Measurements from ENCODE around the gene MESD. TPM values are rescaled to one million over a fixed set of nuclear protein-coding genes. Genes with fewer than 3 reads are reported as not detected.

Gene MESD
- polyA plus RNA-seq, 1 donor from 2014 or later: 16.3 TPM

DNA sequence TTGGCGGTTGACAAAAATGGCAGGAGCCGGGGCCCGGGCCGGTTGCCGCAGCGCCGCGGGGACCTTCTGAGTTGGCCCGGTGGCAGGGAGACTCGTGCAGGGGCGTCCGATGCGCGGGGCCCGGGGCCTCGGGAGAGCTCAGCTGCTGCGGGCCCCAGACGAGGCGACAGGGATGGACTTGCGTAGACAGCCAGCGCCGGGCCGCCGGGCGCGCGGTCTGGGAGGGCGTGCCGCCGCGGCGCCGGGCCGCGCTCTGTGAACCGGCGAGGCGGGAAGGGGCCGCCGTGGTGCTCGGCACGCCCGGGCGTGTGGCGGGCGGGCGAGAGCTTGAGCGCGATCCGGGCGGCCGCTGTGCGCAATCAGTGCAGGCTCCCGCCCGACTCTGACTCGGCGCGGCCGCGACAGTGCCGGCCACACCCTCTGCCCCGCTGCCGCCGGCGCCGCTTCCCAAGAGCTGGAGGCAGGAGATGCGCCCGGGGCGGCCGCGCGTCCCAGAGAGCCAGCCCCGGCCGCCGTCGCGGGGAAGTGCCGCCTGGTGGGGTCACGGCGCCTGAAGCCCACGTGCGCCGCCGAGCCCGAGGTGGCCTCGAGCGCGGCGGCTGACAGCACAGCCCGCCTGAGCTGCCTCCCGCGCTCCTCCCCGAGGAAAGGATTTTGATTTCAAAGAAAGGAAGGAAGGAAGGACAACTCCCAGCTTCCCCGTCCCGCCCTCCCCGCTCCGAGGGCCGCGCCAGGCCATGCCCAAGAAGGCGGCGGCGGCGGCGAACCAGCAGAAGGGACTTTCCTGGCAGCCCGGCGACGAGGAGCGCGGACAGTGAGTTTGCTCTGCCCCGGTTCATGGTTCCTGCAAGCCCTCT is 11.8 kb upstream of the MESD start:
- TF ChIP-seq EP300 (conservative IDR thresholded peaks at IDR 0.05; ENCODE audit: poor library complexity, severe bottlenecking): no peak
- TF ChIP-seq MXI1 (conservative IDR thresholded peaks at IDR 0.05; ENCODE audit: poor library complexity, severe bottlenecking): peak; percentile 86
- no peaks in the 10 kb centered on the region for H3K9me2 ChIP-seq (ENCODE audit: insufficient read depth, low read length)
- H3K27ac ChIP-seq (ENCODE audit: low read length): peak overlapping the region; percentile 84
- peak overlapping the region; percentile 65 for H2AFZ ChIP-seq (ENCODE audit: low read depth, low read length)
- peak overlapping the region; percentile 90 for H3K9ac ChIP-seq (ENCODE audit: low read length)
- H3K36me3 ChIP-seq (ENCODE audit: insufficient read depth, low read length): no peaks in the 10 kb centered on the region
- no peaks in the 10 kb centered on the region for H3K27me3 ChIP-seq (ENCODE audit: insufficient read depth, low read depth, low read length)
- H3K4me2 ChIP-seq (ENCODE audit: low read length): peak overlapping the region; percentile 25
- no peaks in the 10 kb centered on the region for H3F3A ChIP-seq (ENCODE audit: insufficient read depth, low read length, poor library complexity, severe bottlenecking)
- no peaks in the 10 kb centered on the region for H4K20me1 ChIP-seq (ENCODE audit: insufficient read depth)
- H3K4me3 ChIP-seq (ENCODE audit: low read length): peak overlapping the region; percentile 92
- no peaks in the 10 kb centered on the region for H3K9me3 ChIP-seq (ENCODE audit: low read length)
- H3K79me2 ChIP-seq (replicated peaks; ENCODE audit: insufficient read depth, low read length): peaks cover 23% of the 10 kb centered on the region

DNA sequence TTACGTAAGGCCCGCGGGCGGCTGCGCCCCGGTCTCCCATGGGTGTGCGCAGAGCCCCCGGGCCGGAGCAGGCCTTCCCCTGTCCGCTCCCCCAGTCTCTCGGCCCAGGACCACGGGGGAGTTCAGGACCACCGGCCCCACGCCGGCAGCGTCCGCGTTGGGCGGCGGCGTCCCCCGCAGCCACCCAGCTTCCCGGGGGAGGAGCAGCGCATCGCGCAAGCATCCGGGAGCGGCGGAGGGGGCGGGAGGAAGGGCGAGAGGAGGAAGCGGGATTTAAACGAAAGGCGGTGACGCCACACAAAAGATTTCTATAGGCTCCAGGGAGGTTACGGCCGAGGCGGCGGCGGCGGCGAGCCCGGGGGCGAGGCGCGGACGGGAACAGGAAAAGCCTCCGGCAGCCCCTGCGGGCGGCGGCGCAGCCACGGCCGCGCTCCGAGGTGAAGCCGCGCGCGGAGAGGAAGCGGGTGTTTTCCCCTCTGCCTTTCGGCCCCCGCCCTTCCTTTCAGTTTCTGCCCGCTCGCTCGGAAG is 11.1 kb upstream of the MESD start, which contains the start of gene TLNRD1:
Gene TLNRD1 (plus strand): TSS at position 300 of the 528 bp plus-strand sequence. CDS start 1,349 bp downstream, outside the sequence.
- Histone ChIP-seq H3K9ac (ENCODE audit: low read length) (peak within 1 kb of the TSS; percentile 90), H3K79me2 (replicated peaks; ENCODE audit: insufficient read depth, low read length) (peaks cover 23% of the 10 kb centered on the region), H3K36me3 (ENCODE audit: insufficient read depth, low read length) (no peaks in the 10 kb centered on the region), H3F3A (ENCODE audit: insufficient read depth, low read length, poor library complexity, severe bottlenecking) (no peaks in the 10 kb centered on the region), H4K20me1 (ENCODE audit: insufficient read depth) (no peaks in the 10 kb centered on the region), H3K9me2 (ENCODE audit: insufficient read depth, low read length) (no peaks in the 10 kb centered on the region), H3K4me3 (ENCODE audit: low read length) (peak within 1 kb of the TSS; percentile 92), H3K27ac (ENCODE audit: low read length) (peak within 1 kb of the TSS; percentile 84), H3K9me3 (ENCODE audit: low read length) (no peaks in the 10 kb centered on the region), H3K27me3 (ENCODE audit: insufficient read depth, low read depth, low read length) (no peaks in the 10 kb centered on the region), H2AFZ (ENCODE audit: low read depth, low read length) (peak within 1 kb of the TSS; percentile 96), H3K4me2 (ENCODE audit: low read length) (peak within 1 kb of the TSS; percentile 78)
- TF ChIP-seq EP300 (conservative IDR thresholded peaks at IDR 0.05; ENCODE audit: poor library complexity, severe bottlenecking): no peak
- no peak for TF ChIP-seq SMC3 (conservative IDR thresholded peaks at IDR 0.05; ENCODE audit: poor library complexity)
- peak; percentile 50 for TF ChIP-seq TAF1 (IDR thresholded peaks at IDR 0.05; ENCODE audit: low read depth)
- no peak for TF ChIP-seq MXI1 (conservative IDR thresholded peaks at IDR 0.05; ENCODE audit: poor library complexity, severe bottlenecking)
- TF ChIP-seq, protein P1, sequence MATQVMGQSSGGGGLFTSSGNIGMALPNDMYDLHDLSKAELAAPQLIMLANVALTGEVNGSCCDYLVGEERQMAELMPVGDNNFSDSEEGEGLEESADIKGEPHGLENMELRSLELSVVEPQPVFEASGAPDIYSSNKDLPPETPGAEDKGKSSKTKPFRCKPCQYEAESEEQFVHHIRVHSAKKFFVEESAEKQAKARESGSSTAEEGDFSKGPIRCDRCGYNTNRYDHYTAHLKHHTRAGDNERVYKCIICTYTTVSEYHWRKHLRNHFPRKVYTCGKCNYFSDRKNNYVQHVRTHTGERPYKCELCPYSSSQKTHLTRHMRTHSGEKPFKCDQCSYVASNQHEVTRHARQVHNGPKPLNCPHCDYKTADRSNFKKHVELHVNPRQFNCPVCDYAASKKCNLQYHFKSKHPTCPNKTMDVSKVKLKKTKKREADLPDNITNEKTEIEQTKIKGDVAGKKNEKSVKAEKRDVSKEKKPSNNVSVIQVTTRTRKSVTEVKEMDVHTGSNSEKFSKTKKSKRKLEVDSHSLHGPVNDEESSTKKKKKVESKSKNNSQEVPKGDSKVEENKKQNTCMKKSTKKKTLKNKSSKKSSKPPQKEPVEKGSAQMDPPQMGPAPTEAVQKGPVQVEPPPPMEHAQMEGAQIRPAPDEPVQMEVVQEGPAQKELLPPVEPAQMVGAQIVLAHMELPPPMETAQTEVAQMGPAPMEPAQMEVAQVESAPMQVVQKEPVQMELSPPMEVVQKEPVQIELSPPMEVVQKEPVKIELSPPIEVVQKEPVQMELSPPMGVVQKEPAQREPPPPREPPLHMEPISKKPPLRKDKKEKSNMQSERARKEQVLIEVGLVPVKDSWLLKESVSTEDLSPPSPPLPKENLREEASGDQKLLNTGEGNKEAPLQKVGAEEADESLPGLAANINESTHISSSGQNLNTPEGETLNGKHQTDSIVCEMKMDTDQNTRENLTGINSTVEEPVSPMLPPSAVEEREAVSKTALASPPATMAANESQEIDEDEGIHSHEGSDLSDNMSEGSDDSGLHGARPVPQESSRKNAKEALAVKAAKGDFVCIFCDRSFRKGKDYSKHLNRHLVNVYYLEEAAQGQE (IDR thresholded peaks at IDR 0.05; ENCODE audit: borderline replicate concordance): peak; percentile 62
- TF ChIP-seq, protein P2, sequence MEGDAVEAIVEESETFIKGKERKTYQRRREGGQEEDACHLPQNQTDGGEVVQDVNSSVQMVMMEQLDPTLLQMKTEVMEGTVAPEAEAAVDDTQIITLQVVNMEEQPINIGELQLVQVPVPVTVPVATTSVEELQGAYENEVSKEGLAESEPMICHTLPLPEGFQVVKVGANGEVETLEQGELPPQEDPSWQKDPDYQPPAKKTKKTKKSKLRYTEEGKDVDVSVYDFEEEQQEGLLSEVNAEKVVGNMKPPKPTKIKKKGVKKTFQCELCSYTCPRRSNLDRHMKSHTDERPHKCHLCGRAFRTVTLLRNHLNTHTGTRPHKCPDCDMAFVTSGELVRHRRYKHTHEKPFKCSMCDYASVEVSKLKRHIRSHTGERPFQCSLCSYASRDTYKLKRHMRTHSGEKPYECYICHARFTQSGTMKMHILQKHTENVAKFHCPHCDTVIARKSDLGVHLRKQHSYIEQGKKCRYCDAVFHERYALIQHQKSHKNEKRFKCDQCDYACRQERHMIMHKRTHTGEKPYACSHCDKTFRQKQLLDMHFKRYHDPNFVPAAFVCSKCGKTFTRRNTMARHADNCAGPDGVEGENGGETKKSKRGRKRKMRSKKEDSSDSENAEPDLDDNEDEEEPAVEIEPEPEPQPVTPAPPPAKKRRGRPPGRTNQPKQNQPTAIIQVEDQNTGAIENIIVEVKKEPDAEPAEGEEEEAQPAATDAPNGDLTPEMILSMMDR (IDR thresholded peaks at IDR 0.05; ENCODE audit: poor library complexity, severe bottlenecking): no peak
- TF ChIP-seq EZH2 (IDR thresholded peaks at IDR 0.05; ENCODE audit: borderline replicate concordance, insufficient read depth, low read length, poor library complexity, severe bottlenecking): no peak
- peak; percentile 88 for TF ChIP-seq POLR2AphosphoS5 (IDR thresholded peaks at IDR 0.05)
- no peak for TF ChIP-seq RAD21 (conservative IDR thresholded peaks at IDR 0.05)
